Adrenal gland (tissue), 12 donors: ENCODE data around the gene TET2. TPM values are rescaled to one million over a fixed set of nuclear protein-coding genes. Genes with fewer than 3 reads are reported as not detected.

ENCODE experiments used
- DNase-seq, 7 donors: peaks; one replicate each; pipeline ENCODE4 v3.0.0-alpha.2; 2019 to 2020
- H3K27ac ChIP-seq, 5 donors: fragments of 200-600 bp; sonication (generic) in 4 of 5; 1 replicate in 3 of 5; 2 replicates in 2 of 5; pipeline versions ENCODE4 v1.5.1 to v1.8.0; 2016 to 2020; ENCODE audit warnings: mild to moderate bottlenecking in 1 of 5
- H3K27me3 ChIP-seq: fragments of 200-600 bp; 2 replicates; pipeline ENCODE4 v1.8.0; 2021
- H3K36me3 ChIP-seq, 2 donors: fragments of 200-600 bp; replicated peaks in 1 of 2; 1 replicate in 1 of 2; 2 replicates in 1 of 2; pipeline versions ENCODE4 v1.5.1 to v1.8.0; 2018 to 2022
- H3K4me1 ChIP-seq, 2 donors: fragments of 200-600 bp; replicated peaks in 1 of 2; 1 replicate in 1 of 2; 2 replicates in 1 of 2; pipeline versions ENCODE4 v1.5.1 to v1.8.0; 2018 to 2021
- H3K4me3 ChIP-seq, 4 donors: fragments of 200-600 bp; sonication (generic) in 3 of 4; one replicate each; pipeline ENCODE4 v1.5.1; 2016 to 2018
- H3K9me3 ChIP-seq, 3 donors: fragments of 200-600 bp; sonication (generic) in 1 of 3; replicated peaks in 1 of 3; 1 replicate in 2 of 3; 2 replicates in 1 of 3; pipeline versions ENCODE4 v1.5.1 to v1.8.0; 2016 to 2021
- CTCF ChIP-seq, 6 experiments: fragments of 450-650 bp in 4 of 6; fragments of 200-600 bp in 2 of 6; sonication (generic) in 1 of 6; IDR thresholded peaks; 1 replicate in 5 of 6; 2 replicates in 1 of 6; pipeline versions ENCODE4 v1.5.1 to v1.8.0; 2016 to 2021; ENCODE audit warnings: antibody characterized with exemption in 6 of 6, mild to moderate bottlenecking in 2 of 6, moderate library complexity in 1 of 6
- POLR2A ChIP-seq, 2 donors: fragments of 450-650 bp; IDR thresholded peaks; one replicate each; pipeline ENCODE4 v1.6.1; 2017; ENCODE audit warnings: antibody characterized with exemption in 2 of 2, mild to moderate bottlenecking in 2 of 2, moderate library complexity in 1 of 2
- WGBS, 4 donors: extraction: QIAGEN DNeasy Blood & Tissue Kit in 2 of 4; methylation state at CpG; one replicate each; pipeline versions ENCODE4 v1.1.5 to v1.1.7; 2013 to 2017; 5-methylcytosine and 5-hydroxymethylcytosine counted together
- intact Hi-C, 2 donors: fragments of 100-400 bp; cut with DNase I; formaldehyde crosslinking; loops; one replicate each; pipeline versions ENCODE4 v1.14.1 to v1.15.0; 2022 to 2023
- polyA plus RNA-seq, 3 donors: library from polyadenylated mRNA; stranded (reverse); fragments of 200-250 nt in 2 of 3; fragments of 350-450 nt in 1 of 3; fragmentation: Illumina TruSeq in 1 of 3; extraction: RNeasy Lipid Tissue Mini Kit (QIAGEN cat#74804) in 1 of 3; gene quantifications; one replicate each; pipeline ENCODE4 v1.2.3, GENCODE V29; 2013 to 2014
- small RNA-seq, 2 donors: library from RNA; depleted of rRNA; stranded (forward); fragments of <200 nt; gene quantifications; one replicate each; pipeline ENCODE3, GENCODE V24; 2016
- total RNA-seq, 9 donors: library from RNA; depleted of rRNA in 4 of 9; stranded (reverse); fragments of >200 nt in 4 of 9; fragments of 120-200 nt in 1 of 9; fragmentation: NEBNext Ultra II Directional in 1 of 9; extraction: Animal tissue kit (Norgen Biotek cat#: 25700) in 1 of 9; gene quantifications; one replicate each; pipeline versions ENCODE4 v1.1.0 to v1.2.4, GENCODE V29; 2013 to 2023
- donor health status: healthy with polysubstance abuse.
- donor health status: Bipolar disorder and iron deficiency.
- donor health status: DM: yes; HTN: yes; CAD: no.
- donor health status: DM: no; HTN: no; CAD: no.
- donor health status: DM: no; HTN: no; CAD: no.
- donor health status: DM: yes; HTN: yes; CAD: no.

TET2 gene
- total and polyA plus RNA-seq, 12 donors, result 3.7 to 26.1 (median 14.6) TPM

DNA sequence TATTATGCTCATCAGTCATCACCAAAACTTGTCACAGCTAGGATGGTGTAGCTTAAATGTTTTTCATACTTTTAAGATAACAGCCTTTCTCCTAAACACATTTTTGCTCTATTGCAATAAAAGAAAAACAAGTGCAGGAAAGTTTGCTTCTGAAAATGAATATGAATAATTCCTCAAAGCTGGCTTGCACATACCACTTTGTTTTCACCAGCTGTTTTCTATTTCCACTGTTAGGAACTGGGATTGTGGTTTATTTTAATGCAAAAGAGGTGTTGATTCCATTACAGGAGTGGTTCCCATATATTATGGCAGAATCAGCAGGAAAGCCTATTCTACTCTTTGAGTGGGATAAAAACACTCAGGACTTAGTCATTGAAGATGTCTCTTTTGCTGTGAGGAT lies 181.3 kb downstream of the TET2 start:
- no peak overlapping the region for H3K4me3 ChIP-seq
- H3K27me3 ChIP-seq, result no peaks in the 10 kb centered on the region
- no peak overlapping the region for H3K27ac ChIP-seq
- DNase-seq, result no peak
- no peak for TF ChIP-seq CTCF (IDR thresholded peaks at IDR 0.05)
- no peak for TF ChIP-seq POLR2A (IDR thresholded peaks at IDR 0.05)
- no peaks in the 10 kb centered on the region for H3K36me3 ChIP-seq
- no peaks in the 10 kb centered on the region for H3K4me1 ChIP-seq
- H3K9me3 ChIP-seq, result no peaks in the 10 kb centered on the region
- intact Hi-C loops, result no loop called here

- Histone ChIP-seq H3K4me3 (no peak overlapping the region), H3K9me3 (no peaks in the 10 kb centered on the region), H3K36me3 (no peaks in the 10 kb centered on the region), H3K4me1 (no peaks in the 10 kb centered on the region), H3K27me3 (no peaks in the 10 kb centered on the region), H3K27ac (no peak overlapping the region)
- intact Hi-C loops, result no loop called here
- 94 to 100% (median 97%) methylated on average over 1 of the region's 1 CpG for WGBS, 4 donors
- TF ChIP-seq POLR2A (IDR thresholded peaks at IDR 0.05), result no peak
- no peak for TF ChIP-seq CTCF (IDR thresholded peaks at IDR 0.05)
- DNase-seq, result no peak
Observed at GRCh38 chr4:105329081-105329480, 182.4 kb downstream of the TET2 start.

Small RNA genes lying within 50 kb of the gene (small RNA-seq; reads per million reads assigned to genes)
- gene RF00322 (0 reads per million in 2 donors), gene RN7SL89P (0 reads per million in 2 donors)
